ENCODE measurements around the gene MYOT. TPM values are rescaled to one million over a fixed set of nuclear protein-coding genes. Genes with fewer than 3 reads are reported as not detected.

MYOT gene
- total RNA-seq, 1 experiment from 2014 or later, result not detected

GRCh38 chr5:137923856-137924255, 56.2 kb downstream of the MYOT start:
- intact Hi-C loops (cut with micrococcal nuclease; ENCODE audit: unreplicated experiment), result no loop called here
- TF ChIP-seq CTCF (conservative IDR thresholded peaks at IDR 0.05; ENCODE audit: low read depth, low read length), result 0 out of 2 replicates have a peak, but pooled peaks have one; percentile 17
- TF ChIP-seq EZH2 (IDR thresholded peaks at IDR 0.05; ENCODE audit: borderline replicate concordance, low read depth, low read length, poor library complexity, severe bottlenecking), result no peak
- ChIA-PET CTCF (no interaction called here), POLR2A (ENCODE audit: low non-redundant PET) (no interaction called here)
- BruUV-seq (replicated peaks), result no TSS peak
- Histone ChIP-seq H3K36me3 (ENCODE audit: insufficient read depth, low read length, poor library complexity, severe bottlenecking) (no peaks in the 10 kb centered on the region), H3K27ac (ENCODE audit: low read depth, low read length, poor library complexity, severe bottlenecking) (no peak overlapping the region), H3K27me3 (replicated peaks; ENCODE audit: insufficient read depth, low read depth, low read length, poor library complexity) (no peaks in the 10 kb centered on the region), H3K4me1 (ENCODE audit: insufficient read depth, low read length, poor library complexity, severe bottlenecking) (no peaks in the 10 kb centered on the region), H3K9me3 (ENCODE audit: low read depth, low read length, poor library complexity, severe bottlenecking) (no peaks in the 10 kb centered on the region), H3K4me3 (ENCODE audit: low read depth, low read length, poor library complexity, severe bottlenecking) (no peak overlapping the region)
- DNase-seq (ENCODE audit: low spot score), result peak; percentile 4

DNA sequence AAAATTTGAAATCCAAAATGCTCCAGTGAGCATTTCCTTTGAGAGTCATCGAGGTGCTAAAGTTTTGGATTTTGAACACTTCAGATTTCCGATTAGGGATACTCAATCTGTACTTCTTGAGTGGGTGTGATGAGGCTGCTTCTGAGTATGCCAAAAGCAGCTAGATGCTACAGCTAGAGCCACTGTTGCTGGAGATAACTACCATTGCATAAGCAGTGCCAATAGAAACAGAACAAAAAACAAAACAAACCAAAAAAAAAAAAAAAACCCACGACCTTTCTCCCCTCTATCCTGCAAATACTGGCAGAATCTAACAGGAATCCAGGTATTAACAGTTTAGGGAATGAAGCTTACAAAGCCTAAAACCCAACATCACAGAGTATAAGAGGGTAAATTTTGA, 65.1 kb downstream of the MYOT start:
- POLR2A ChIA-PET (ENCODE audit: low non-redundant PET), result no interaction called here
- H3K36me3 ChIP-seq (ENCODE audit: insufficient read depth, low read length, poor library complexity, severe bottlenecking), result peaks cover 7% of the 10 kb centered on the region
- no peaks in the 10 kb centered on the region for H3K27me3 ChIP-seq (replicated peaks; ENCODE audit: insufficient read depth, low read depth, low read length, poor library complexity)
- H3K27ac ChIP-seq (ENCODE audit: low read depth, low read length, poor library complexity, severe bottlenecking), result no peak overlapping the region
- peaks cover 9% of the 10 kb centered on the region for H3K4me1 ChIP-seq (ENCODE audit: insufficient read depth, low read length, poor library complexity, severe bottlenecking)
- no peak overlapping the region for H3K4me3 ChIP-seq (ENCODE audit: low read depth, low read length, poor library complexity, severe bottlenecking)
- H3K9me3 ChIP-seq (ENCODE audit: low read depth, low read length, poor library complexity, severe bottlenecking), result no peaks in the 10 kb centered on the region
- no peak for TF ChIP-seq EZH2 (IDR thresholded peaks at IDR 0.05; ENCODE audit: borderline replicate concordance, low read depth, low read length, poor library complexity, severe bottlenecking)
- TF ChIP-seq CTCF (conservative IDR thresholded peaks at IDR 0.05; ENCODE audit: low read depth, low read length), result no peak
- no TSS peak for BruUV-seq (replicated peaks)
- intact Hi-C loops (cut with micrococcal nuclease; ENCODE audit: unreplicated experiment), result no loop called here
- CTCF ChIA-PET, result no interaction called here
- DNase-seq (ENCODE audit: low spot score), result no peak

DNA sequence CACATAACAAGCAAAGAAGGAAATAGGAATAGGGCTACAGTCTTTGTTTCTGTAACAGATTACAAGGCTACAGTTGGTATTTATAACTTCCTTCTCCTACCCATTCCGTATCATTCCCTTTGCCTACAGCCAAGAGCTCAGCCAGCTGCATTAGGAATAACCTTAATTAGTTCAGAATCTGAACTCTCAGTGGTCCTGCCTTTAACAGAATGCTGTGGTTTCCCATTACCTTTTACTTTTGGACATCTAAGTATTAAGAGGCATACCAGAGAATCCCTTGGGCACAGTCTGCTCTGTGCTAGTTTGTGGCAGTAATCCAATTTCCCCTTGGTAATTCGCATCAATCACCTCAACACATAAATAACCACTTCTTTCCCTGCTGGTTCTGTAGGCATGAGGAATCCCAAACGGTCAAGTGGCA, 65.8 kb downstream of the MYOT start:
- Histone ChIP-seq H3K27ac (ENCODE audit: low read depth, low read length, poor library complexity, severe bottlenecking) (no peak overlapping the region), H3K27me3 (replicated peaks; ENCODE audit: insufficient read depth, low read depth, low read length, poor library complexity) (no peaks in the 10 kb centered on the region), H3K9me3 (ENCODE audit: low read depth, low read length, poor library complexity, severe bottlenecking) (no peaks in the 10 kb centered on the region), H3K4me3 (ENCODE audit: low read depth, low read length, poor library complexity, severe bottlenecking) (no peak overlapping the region), H3K36me3 (ENCODE audit: insufficient read depth, low read length, poor library complexity, severe bottlenecking) (peaks cover 8% of the 10 kb centered on the region), H3K4me1 (ENCODE audit: insufficient read depth, low read length, poor library complexity, severe bottlenecking) (peaks cover 9% of the 10 kb centered on the region)
- intact Hi-C loops (cut with micrococcal nuclease; ENCODE audit: unreplicated experiment), result no loop called here
- CTCF ChIA-PET, result no interaction called here
- peak; percentile 77 for DNase-seq (ENCODE audit: low spot score)
- BruUV-seq (replicated peaks), result no TSS peak
- POLR2A ChIA-PET (ENCODE audit: low non-redundant PET), result no interaction called here
- TF ChIP-seq CTCF (conservative IDR thresholded peaks at IDR 0.05; ENCODE audit: low read depth, low read length) (no peak), EZH2 (IDR thresholded peaks at IDR 0.05; ENCODE audit: borderline replicate concordance, low read depth, low read length, poor library complexity, severe bottlenecking) (no peak)
